ENCODE data around the gene BCAS3.
"Not testable (repeated sequence)": the region's sequence is repeated elsewhere in the genome, so short reads cannot be mapped to it uniquely, and the experiment has no call there.

Gene BCAS3

GRCh38 chr17:61139219-61139618, 461.6 kb downstream of the BCAS3 start:
- no peak for DNase-seq

- no peak for DNase-seq
Observed at GRCh38 chr17:61140081-61140786, 462.6 kb downstream of the BCAS3 start.

GRCh38 chr17:61143026-61143425, 465.4 kb downstream of the BCAS3 start:
- no peak for DNase-seq

GRCh38 chr17:61144137-61144536, 466.5 kb downstream of the BCAS3 start:
- DNase-seq = no peak

- no peak for DNase-seq
Observed at GRCh38 chr17:61144617-61145564, 467.2 kb downstream of the BCAS3 start.

- DNase-seq = not testable (repeated sequence)
Observed at GRCh38 chr17:61146833-61147232, 469.2 kb downstream of the BCAS3 start.

- DNase-seq = no peak
Observed at GRCh38 chr17:61149106-61149825, 471.6 kb downstream of the BCAS3 start.

GRCh38 chr17:61149862-61150362, 472.3 kb downstream of the BCAS3 start:
- no peak for DNase-seq

- no peak for DNase-seq
Observed at GRCh38 chr17:61150686-61151299, 473.1 kb downstream of the BCAS3 start.

- peak; percentile 13 for DNase-seq
Observed at GRCh38 chr17:61152898-61153297, 475.2 kb downstream of the BCAS3 start.

- no peak for DNase-seq
Observed at GRCh38 chr17:61155590-61156237, 478.1 kb downstream of the BCAS3 start.

GRCh38 chr17:61157246-61157886, 479.7 kb downstream of the BCAS3 start:
- peak; percentile 42 for DNase-seq

- no peak for DNase-seq
Observed at GRCh38 chr17:61158376-61158775, 480.7 kb downstream of the BCAS3 start.

- DNase-seq = no peak
Observed at GRCh38 chr17:61159221-61159814, 481.7 kb downstream of the BCAS3 start.

- DNase-seq = no peak
Observed at GRCh38 chr17:61160204-61160603, 482.6 kb downstream of the BCAS3 start.

- no peak for DNase-seq
Observed at GRCh38 chr17:61160789-61161445, 483.3 kb downstream of the BCAS3 start.

GRCh38 chr17:61161615-61162134, 484.0 kb downstream of the BCAS3 start:
- no peak for DNase-seq

GRCh38 chr17:61164517-61164916, 486.9 kb downstream of the BCAS3 start:
- no peak for DNase-seq

- no peak for DNase-seq
Observed at GRCh38 chr17:61167075-61167474, 489.4 kb downstream of the BCAS3 start.

GRCh38 chr17:61168506-61168905, 490.9 kb downstream of the BCAS3 start:
- no peak for DNase-seq

Measured in NCI-H345 (cell line).